ENCODE results near the gene PEAK1.

PEAK1 gene, protein sequence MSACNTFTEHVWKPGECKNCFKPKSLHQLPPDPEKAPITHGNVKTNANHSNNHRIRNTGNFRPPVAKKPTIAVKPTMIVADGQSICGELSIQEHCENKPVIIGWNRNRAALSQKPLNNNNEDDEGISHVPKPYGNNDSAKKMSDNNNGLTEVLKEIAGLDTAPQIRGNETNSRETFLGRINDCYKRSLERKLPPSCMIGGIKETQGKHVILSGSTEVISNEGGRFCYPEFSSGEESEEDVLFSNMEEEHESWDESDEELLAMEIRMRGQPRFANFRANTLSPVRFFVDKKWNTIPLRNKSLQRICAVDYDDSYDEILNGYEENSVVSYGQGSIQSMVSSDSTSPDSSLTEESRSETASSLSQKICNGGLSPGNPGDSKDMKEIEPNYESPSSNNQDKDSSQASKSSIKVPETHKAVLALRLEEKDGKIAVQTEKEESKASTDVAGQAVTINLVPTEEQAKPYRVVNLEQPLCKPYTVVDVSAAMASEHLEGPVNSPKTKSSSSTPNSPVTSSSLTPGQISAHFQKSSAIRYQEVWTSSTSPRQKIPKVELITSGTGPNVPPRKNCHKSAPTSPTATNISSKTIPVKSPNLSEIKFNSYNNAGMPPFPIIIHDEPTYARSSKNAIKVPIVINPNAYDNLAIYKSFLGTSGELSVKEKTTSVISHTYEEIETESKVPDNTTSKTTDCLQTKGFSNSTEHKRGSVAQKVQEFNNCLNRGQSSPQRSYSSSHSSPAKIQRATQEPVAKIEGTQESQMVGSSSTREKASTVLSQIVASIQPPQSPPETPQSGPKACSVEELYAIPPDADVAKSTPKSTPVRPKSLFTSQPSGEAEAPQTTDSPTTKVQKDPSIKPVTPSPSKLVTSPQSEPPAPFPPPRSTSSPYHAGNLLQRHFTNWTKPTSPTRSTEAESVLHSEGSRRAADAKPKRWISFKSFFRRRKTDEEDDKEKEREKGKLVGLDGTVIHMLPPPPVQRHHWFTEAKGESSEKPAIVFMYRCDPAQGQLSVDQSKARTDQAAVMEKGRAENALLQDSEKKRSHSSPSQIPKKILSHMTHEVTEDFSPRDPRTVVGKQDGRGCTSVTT (N-terminal part only)

DNA sequence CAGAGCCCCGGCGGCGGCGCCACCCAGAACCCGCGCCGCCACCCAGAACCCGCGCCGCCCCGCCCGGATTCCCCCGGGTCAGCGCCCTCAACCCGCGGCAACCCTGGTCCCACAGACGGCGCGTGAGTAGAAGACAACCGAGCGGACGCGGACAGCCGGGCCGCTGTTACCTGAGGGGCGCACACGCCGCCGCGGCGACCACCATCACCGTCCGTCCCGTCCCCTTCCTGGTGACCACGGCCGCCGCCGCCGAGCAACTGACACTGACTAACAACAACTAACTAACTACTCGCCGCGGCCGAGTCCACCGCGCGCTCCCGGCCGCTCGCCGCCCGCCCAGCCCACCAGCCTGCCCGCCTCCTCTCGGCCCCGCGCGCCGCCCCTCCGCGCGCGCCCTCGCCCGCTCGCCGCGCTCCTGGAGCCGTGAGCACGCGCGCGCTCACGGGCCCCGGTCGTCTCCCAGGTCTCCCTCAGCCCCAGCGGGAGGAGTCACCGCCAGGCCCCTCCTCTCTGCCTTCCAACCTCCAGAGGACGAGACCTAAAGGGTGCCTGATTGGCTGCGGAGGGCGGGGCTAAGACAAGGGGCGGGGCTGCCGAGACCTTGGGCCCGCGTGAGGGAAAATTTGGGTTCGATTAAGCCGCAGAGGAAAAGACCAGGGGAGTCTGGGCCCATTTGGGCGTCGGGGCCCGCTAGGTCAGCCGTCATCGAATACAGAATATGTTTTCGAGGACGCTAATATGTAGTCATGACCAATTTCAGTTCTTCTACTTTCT is at the start of gene PEAK1:
PEAK1 (minus strand) TSS at position 269 of the 774 bp plus-strand sequence. CDS start 238,178 bp downstream, outside the sequence.
- peak; percentile 99 for DNase-seq (ENCODE audit: low spot score)

DNA sequence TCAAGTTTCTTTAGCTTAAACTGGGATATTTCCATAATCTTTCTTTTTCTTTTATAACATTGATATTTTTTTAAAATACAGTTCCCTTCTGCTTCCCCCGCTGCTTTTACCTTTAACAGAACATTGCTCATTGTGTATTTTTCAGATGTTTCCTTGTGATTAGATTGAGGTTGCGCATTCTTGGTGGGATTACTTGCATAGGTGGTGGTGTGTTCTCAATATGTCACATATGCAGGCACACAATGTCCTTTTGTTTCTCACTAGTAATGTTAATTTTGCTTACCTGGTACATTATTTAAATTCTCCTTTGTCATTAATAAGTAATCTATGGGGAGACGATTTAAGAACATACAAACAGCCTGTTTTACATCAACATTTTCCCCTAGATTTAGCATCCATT is 49.0 kb upstream of the PEAK1 start:
- DNase-seq (ENCODE audit: low spot score) = no peak

DNA sequence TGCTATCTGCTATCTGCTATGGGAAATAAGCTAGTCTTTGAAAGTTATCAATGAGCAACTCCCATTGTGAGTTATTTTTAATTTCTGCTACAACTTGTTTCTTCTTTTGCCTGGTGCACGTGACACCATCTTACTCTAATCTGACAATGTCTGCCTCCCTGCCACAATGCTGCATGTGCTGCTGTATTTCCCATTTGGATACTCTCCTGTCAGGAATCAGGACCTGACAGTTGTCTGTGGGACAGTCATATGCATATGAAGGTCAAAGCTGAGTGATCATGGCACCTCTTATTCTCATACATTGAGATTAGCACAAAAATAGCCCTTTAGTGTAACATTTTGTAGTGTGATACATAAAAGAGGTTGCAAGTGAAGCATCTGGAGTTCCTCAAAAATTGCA is 46.6 kb upstream of the PEAK1 start:
- no peak for DNase-seq (ENCODE audit: low spot score)

DNA sequence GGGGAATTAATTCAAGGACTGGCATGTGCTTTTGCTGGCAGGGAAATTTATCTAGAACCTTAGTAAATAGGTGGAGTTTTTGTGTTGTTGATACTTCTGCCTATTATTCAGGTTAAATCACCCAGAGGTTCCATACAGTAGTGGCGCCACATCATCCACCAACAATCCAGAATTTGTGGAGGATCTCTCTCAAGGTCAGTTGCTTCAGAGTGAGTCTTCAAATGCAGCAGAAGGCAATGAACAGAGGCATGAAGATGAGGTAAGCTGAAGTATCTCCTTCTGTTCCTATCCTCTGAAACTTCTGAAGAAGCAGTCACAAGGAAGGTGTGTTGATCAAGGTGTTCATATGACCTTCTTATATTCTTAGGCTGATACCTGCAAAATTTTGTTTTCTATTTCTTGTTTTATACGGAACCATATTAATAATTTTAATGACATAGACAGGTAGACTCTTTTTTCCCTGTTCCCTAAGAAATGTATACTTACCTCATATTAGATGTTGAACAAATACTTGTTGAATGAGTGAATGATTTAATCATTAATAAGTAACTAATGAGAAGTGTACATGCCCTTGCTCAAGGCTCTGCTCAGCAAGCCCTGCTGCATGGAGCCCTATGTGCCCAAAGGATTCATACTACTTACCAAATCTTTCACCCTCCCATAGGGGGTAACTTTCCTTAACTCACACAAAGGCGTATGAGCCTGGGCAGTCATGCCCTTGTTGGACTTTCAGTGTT is 44.4 kb upstream of the PEAK1 start:
- no peak for DNase-seq (ENCODE audit: low spot score)

DNA sequence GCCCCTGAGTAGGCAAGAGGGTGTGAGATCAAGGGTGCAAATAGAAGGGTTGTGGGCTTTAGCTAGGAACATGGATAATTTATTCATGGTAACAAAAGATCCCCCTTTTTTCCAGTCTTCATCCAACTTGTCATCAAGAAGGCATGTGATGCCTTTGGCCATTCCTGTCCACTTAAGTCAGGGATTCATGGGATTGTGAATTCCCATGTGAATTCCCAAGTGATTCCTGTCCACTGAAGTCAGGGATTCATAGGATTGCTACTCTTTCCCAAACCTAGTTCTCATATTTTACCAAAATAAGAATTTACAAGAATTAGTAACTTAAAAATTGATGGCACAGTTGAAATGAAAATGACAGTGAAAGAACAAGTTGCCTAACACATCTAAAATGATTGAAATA is 41.6 kb upstream of the PEAK1 start:
- no peak for DNase-seq (ENCODE audit: low spot score)

DNA sequence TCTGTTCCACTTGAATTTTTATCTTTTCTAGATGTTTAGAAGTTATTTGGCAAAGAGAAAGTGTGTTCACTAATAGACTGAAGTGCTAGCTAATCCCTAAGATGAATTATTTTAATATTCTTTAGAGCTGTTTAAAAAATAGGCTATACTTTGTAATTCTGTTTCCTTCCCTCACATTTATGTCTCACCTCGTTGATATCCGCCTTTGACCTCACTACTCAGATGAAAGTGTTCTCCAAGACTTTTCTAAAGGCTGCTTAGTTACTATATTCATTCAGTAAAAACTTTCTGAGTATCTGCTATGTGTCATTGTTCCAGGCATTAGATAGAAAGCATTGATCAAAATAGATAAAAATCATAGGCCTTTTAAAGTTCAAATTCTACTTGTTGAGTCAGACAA is 39.1 kb upstream of the PEAK1 start:
- DNase-seq (ENCODE audit: low spot score) = no peak

DNA sequence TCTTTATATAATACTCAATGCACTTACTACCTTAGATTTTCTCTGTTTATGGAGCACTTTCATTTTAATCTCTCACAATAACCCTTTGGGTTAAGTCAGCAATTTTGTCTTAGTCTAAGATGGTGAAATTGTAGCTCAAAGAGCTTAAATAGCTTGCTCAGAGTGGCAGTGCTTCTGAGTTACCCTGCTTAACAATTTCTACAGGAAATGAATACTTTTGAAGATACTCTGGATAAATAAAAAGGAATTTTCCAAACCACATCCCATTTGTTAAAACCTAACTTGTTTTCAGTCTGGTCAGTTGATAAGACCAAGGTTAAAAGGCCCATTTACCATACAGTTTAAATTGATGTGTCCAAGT is 38.0 kb upstream of the PEAK1 start:
- DNase-seq (ENCODE audit: low spot score) = no peak

DNA sequence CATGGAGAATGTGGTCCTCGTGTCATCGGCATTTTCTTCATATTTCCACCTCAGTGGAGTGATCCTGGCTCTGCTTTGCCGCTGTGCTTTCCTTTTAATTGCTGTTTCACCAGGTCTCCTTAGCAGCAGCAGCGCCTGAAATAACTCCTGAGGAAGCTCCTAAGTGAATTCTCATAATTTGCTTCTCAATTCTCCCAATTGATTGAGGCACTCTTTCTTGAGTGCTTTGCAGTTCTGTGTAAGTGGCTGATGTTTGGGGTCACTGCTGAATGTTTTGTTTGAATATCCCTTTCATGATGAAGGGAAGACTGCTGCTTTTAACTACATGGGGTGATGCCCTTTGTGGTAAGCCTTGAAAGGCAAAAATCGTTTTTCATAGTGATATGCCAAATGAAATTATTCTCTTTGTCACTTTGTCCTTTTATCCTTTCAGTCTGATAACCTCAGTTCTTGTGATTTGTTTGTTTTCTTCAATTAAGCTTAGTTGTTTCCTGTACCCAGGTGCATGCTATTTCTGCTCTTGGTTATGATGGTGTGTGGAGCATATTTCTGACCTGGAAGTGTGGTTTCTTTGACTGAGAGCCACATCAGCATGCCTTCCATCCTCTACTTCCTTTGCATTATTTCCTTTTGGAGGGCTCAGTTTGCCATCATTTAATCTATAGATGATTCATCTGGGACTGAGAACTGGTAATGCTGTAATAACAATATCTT is 37.4 kb upstream of the PEAK1 start:
- DNase-seq (ENCODE audit: low spot score) = no peak

DNA sequence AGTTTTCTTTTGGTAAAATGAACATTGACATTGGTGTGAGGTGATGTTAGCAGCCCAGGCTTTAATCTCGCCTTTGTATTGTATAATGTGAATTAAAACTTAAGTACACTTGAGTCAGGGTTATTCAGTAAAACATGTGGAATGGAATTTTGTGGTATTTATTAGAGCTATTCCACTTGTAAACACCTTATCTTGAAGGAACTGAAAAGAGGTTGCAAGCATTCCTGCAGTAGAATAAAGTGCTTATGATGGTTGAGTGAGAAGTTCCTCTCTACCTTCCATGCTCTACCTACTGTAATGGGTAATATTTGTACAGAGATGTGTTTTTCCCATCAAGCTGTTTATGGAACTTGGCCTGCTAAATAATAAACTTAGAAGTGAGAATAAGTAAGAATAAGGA is 36.8 kb upstream of the PEAK1 start:
- DNase-seq (ENCODE audit: low spot score) = no peak

DNA sequence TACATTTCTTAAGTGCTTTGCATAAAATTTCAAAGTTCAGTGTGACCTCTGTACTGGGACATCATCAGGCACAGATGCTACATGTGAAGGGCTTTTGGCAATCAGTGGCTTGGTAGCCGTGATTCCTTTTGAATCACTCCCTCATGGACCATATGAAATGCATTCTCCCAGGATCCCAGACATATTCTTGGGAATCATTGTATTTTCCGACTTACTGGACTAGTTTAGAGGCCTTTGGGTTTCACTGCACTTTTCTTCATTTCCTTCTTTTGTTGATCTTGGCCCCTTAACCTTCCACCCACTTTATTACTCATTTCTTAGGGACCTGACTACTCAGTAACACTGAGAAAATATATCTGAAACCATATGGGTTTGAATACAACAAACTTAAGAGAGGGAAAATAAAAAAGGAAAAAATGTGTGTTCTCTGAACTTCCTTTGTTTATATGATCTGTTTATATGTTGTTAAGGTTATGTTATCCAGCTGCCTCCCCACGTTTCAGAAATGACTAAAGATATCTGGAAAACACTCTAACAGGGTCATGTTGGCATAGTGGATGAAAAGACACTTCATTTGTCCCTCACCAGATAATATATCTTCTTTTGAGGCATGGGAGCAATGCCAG is 35.9 kb upstream of the PEAK1 start:
- DNase-seq (ENCODE audit: low spot score) = no peak

DNA sequence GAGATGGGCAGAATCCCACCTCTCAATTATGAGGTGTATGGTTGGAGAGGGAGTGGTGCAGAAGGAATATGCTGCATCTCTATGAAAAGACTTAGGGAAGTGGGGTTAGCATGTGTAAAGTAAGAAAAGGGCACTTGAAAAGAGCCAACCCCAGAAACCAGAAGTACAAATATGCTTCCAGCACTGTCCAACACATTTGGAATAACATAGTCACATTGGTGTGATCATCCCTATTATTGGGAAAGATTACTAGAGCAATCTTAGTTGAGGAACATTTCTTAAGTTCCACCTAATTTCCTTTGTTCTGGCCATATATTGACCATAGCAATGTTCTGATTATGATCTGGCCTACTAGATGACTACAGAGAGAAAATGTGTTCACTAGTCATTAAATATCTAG is 35.0 kb upstream of the PEAK1 start:
- DNase-seq (ENCODE audit: low spot score) = no peak

DNA sequence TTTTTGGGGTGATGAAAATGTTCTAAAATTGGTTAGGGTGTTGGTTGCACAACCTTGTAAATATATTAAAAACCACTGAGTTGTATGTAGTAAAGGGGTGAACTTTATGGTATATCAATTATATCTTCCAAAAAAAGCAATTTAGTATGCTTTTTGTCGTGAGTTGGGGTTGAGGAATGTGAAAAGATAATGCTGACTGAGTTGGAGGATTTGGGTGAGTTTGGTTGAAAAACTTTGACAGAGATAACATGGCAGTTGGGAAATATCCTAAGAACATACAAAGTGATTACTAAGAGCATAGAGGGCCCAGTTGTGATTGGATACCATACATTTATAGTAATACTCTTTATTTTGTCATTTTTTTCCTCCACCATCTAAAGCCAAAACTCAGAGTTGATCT is 34.4 kb upstream of the PEAK1 start:
- DNase-seq (ENCODE audit: low spot score) = no peak

DNA sequence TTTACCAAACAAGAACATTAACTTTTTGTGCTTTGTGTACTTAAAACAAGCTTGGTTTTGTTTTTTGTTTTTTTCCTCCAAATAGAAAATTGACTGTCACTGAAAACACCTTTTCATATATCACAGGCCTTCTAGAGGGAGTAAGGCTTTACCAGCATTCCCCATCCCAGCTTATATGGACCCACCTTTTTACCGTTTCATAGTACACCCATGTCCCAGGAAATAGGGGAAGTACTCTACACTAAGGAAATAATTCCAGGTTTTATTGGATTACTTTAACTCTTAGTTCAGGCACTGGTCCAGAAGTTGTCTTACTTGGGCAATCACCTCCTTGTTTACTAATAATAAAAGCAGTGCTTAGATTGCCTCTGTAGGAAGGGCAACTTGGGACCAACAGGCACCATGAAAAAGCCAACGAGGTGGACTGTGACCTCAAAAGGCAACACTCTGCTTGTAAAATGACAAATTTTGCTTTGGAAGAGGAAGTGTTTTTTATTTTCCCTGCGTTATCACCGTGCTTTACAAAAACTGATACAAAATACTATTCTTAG is 27.0 kb upstream of the PEAK1 start:
- no peak for DNase-seq (ENCODE audit: low spot score)

DNA sequence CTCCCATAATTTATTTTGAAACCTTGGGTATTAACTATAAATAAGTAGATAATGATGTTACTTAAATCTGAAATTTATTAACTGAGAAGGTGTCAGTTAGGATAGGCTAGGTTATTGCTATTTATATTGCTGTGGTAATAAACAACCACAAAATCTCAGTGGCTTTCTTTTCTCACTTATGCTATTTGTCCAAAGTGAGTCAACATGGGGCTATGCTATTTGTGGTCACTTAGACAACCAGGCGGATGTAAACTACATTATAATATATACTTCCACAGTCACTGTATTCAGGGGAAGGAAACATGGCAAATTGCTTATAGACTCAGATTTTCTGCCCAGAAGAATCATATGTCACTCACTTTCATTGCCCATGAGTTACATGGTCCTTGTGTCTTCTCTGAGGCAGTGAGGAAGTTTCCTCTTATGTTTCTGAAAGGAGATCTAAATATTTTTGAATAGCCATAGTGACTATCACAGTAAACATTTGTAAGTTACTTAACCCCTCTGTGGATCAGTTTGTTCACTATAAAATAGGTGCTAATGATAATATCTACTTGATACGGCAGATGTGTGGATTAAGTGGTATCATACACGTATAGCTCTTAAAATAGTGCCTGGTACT is 20.6 kb upstream of the PEAK1 start:
- DNase-seq (ENCODE audit: low spot score) = no peak

DNA sequence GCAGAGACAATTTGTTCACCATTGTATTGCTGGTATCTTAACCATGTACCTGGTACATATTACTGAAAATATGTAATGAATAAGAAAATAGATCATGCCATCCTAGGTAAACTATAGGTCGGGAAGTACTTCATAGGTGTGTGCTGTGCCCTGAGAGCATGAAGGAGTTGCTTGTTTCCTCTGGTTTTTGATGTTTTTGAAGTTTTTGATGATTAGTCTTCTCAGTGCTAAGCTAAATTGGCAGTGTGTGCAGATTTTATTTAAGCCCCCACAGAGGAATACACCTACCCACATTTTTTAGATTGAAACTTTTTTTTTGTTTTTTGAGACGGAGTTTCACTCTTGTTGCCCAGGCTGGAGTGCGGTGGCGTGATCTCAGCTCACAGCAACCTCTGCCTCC is 17.4 kb upstream of the PEAK1 start:
- DNase-seq (ENCODE audit: low spot score) = no peak

DNA sequence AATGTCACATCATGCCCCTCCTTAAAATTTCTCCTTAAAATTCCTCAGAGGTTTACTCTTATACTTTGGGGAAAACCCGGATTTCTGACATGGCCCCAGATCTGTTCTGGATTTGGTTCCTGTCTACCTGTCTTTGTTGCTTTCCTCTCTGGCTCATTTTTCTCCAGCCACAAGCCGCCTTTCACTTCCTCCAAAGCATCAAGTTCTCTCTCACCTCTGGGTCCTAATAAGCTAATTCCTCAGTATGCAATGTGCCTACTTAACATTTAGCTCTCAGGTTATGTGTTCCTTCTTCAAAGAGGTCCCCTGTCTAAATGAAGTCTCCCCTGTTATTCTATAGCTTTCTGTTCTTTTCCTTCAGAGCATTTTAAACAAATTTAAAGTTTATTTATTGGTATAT is 16.9 kb upstream of the PEAK1 start:
- no peak for DNase-seq (ENCODE audit: low spot score)

DNA sequence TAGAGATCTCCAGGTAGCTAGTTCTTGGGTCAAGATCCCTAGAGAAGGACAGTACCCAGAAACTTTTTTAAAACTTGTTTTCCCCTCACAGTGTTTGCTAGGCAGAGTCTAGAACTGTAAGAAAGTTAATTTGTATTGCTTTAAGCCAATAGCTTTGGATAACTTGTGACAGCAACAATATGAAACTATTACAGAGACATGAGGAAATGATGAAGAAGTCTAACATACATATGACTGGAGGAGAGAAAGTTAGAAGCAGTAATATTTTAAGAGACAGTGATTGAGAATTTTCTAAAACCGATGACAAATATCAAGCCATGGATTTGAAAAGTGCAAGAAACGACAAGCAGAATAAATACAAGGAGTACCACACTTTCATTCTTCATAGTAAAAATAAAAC is 10.7 kb upstream of the PEAK1 start:
- no peak for DNase-seq (ENCODE audit: low spot score)

DNA sequence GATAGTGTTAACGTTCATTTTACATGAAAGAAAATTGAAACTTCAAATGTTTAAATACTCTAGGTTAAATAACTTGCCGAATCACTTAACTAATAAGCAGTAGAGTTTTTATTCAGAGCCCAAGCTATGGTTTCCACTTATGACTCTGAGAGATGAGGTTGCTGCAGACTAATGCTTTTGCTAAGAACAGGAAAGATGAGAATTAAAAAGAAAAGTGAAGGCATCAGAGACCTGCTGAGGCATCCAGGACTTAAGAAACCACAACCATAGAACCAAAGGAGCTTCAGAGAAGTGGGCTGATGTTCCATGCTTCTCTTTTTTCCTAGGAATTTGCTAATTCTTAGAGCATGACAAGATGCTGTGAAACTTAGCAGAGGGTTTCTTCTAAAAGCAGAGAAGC is 10.3 kb upstream of the PEAK1 start:
- DNase-seq (ENCODE audit: low spot score) = no peak

DNA sequence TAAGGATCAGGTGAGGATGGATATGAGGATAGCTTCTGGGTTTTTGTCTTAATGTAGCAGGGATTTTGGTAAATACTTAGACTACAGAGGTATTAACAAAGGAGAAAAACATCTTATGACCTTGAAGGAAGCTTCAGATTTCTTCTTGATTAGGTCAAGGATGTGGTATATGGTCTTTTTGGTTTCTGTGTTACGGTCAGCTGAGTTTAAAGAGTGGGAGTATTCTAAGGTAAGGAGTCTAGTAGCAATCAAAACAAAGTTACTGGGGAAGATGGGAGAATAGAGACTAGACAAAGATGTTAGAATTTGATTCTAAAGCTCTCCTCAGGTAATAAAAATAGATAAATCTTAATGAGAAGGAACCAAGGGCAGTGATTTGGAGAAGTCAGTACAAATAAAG is 7.0 kb upstream of the PEAK1 start:
- DNase-seq (ENCODE audit: low spot score) = no peak

DNA sequence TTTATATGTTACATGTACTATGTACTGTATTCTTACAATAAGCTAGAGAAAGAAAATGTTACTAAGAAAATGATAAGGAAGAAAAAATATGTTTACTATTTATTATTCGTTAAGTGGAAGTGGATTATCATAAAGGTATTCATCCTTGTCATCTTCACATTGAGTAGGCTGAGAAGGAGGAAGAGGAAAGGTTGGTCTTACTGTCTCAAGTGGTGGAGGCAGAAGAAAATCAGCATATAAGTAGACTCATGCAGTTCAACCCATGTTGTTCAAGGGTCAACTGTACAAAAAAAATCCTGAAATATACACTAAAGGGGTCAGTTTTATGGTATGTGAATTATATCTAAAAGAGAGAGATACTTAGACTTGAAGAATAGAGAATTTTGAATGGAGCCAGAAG is 6.5 kb upstream of the PEAK1 start:
- DNase-seq (ENCODE audit: low spot score) = no peak

All from NAMALWA (cell line).